Measurements from ENCODE around the gene RMND5B.
A peak's percentile ranks its signal among the peaks of the same experiment; 100 is the strongest.

RMND5B gene

GRCh38 chr5:178104492-178104891, 26.3 kb upstream of the RMND5B start:
- 92% methylated on average over 5 of the region's 5 CpGs for WGBS

GRCh38 chr5:178106086-178106485, 24.7 kb upstream of the RMND5B start:
- Histone ChIP-seq H3K27me3 (ENCODE audit: insufficient read depth, low read length) (no peaks in the 10 kb centered on the region), H3K9ac (ENCODE audit: low read depth, low read length) (no peak overlapping the region), H3K27ac (ENCODE audit: low read depth, low read length) (no peak overlapping the region), H3K4me1 (ENCODE audit: insufficient read depth, low read length) (peaks cover 5% of the 10 kb centered on the region; the same call in 1 of the 2 replicates), H3K4me3 (ENCODE audit: low read length) (no peak overlapping the region), H3K36me3 (ENCODE audit: insufficient read depth, low read length) (no peaks in the 10 kb centered on the region), H3K9me3 (ENCODE audit: insufficient read depth, low read depth, low read length) (no peaks in the 10 kb centered on the region)
- 66% methylated on average over 4 of the region's 4 CpGs for WGBS

More at GRCh38 chr5:178104492-178104891, 26.3 kb upstream of the RMND5B start:
- Histone ChIP-seq H3K4me3 (ENCODE audit: low read length) (no peak overlapping the region), H3K4me1 (ENCODE audit: insufficient read depth, low read length) (peaks cover 5% of the 10 kb centered on the region; the same call in 1 of the 2 replicates), H3K36me3 (ENCODE audit: insufficient read depth, low read length) (no peaks in the 10 kb centered on the region), H3K27ac (ENCODE audit: low read depth, low read length) (no peak overlapping the region), H3K27me3 (ENCODE audit: insufficient read depth, low read length) (no peaks in the 10 kb centered on the region), H3K9me3 (ENCODE audit: insufficient read depth, low read depth, low read length) (no peaks in the 10 kb centered on the region), H3K9ac (ENCODE audit: low read depth, low read length) (no peak overlapping the region)

- H3K9me3 ChIP-seq (ENCODE audit: insufficient read depth, low read depth, low read length), result no peaks in the 10 kb centered on the region
- peaks cover 5% of the 10 kb centered on the region; the same call in 1 of the 2 replicates for H3K4me1 ChIP-seq (ENCODE audit: insufficient read depth, low read length)
- no peaks in the 10 kb centered on the region for H3K27me3 ChIP-seq (ENCODE audit: insufficient read depth, low read length)
- no peak overlapping the region for H3K27ac ChIP-seq (ENCODE audit: low read depth, low read length)
- no peaks in the 10 kb centered on the region for H3K36me3 ChIP-seq (ENCODE audit: insufficient read depth, low read length)
- no peak overlapping the region for H3K4me3 ChIP-seq (ENCODE audit: low read length)
- WGBS, result 93% methylated on average over 13 of the region's 13 CpGs
- H3K9ac ChIP-seq (ENCODE audit: low read depth, low read length), result no peak overlapping the region
Observed at GRCh38 chr5:178106556-178107239, 24.1 kb upstream of the RMND5B start.

GRCh38 chr5:178107756-178108310, 23.0 kb upstream of the RMND5B start:
- WGBS, result 66% methylated on average over 5 of the region's 5 CpGs

GRCh38 chr5:178108446-178108845, 22.4 kb upstream of the RMND5B start:
- WGBS, result 85% methylated on average over 7 of the region's 7 CpGs
- peaks cover 5% of the 10 kb centered on the region; the same call in 1 of the 2 replicates for H3K27me3 ChIP-seq (ENCODE audit: insufficient read depth, low read length)
- H3K4me3 ChIP-seq (ENCODE audit: low read length), result no peak overlapping the region
- H3K4me1 ChIP-seq (ENCODE audit: insufficient read depth, low read length), result peaks cover 5% of the 10 kb centered on the region; the same call in 1 of the 2 replicates
- H3K9me3 ChIP-seq (ENCODE audit: insufficient read depth, low read depth, low read length), result peaks cover 5% of the 10 kb centered on the region; the same call in 1 of the 2 replicates
- H3K36me3 ChIP-seq (ENCODE audit: insufficient read depth, low read length), result no peaks in the 10 kb centered on the region
- no peak overlapping the region for H3K27ac ChIP-seq (ENCODE audit: low read depth, low read length)
- H3K9ac ChIP-seq (ENCODE audit: low read depth, low read length), result no peak overlapping the region

More at GRCh38 chr5:178107756-178108310, 23.0 kb upstream of the RMND5B start:
- Histone ChIP-seq H3K27me3 (ENCODE audit: insufficient read depth, low read length) (peaks cover 3% of the 10 kb centered on the region; the same call in 1 of the 2 replicates), H3K9me3 (ENCODE audit: insufficient read depth, low read depth, low read length) (peaks cover 5% of the 10 kb centered on the region; the same call in 1 of the 2 replicates), H3K4me1 (ENCODE audit: insufficient read depth, low read length) (peaks cover 5% of the 10 kb centered on the region; the same call in 1 of the 2 replicates), H3K36me3 (ENCODE audit: insufficient read depth, low read length) (no peaks in the 10 kb centered on the region), H3K4me3 (ENCODE audit: low read length) (no peak overlapping the region), H3K9ac (ENCODE audit: low read depth, low read length) (no peak overlapping the region), H3K27ac (ENCODE audit: low read depth, low read length) (no peak overlapping the region)

- Histone ChIP-seq H3K4me3 (ENCODE audit: low read length) (no peak overlapping the region), H3K4me1 (ENCODE audit: insufficient read depth, low read length) (peaks cover 5% of the 10 kb centered on the region; the same call in 1 of the 2 replicates), H3K27ac (ENCODE audit: low read depth, low read length) (no peak overlapping the region), H3K36me3 (ENCODE audit: insufficient read depth, low read length) (no peaks in the 10 kb centered on the region), H3K27me3 (ENCODE audit: insufficient read depth, low read length) (peaks cover 5% of the 10 kb centered on the region; the same call in 1 of the 2 replicates), H3K9ac (ENCODE audit: low read depth, low read length) (no peak overlapping the region), H3K9me3 (ENCODE audit: insufficient read depth, low read depth, low read length) (peaks cover 5% of the 10 kb centered on the region; the same call in 1 of the 2 replicates)
Observed at GRCh38 chr5:178108966-178109365, 21.8 kb upstream of the RMND5B start.

GRCh38 chr5:178110511-178110910, 20.3 kb upstream of the RMND5B start:
- Histone ChIP-seq H3K9ac (ENCODE audit: low read depth, low read length) (no peak overlapping the region), H3K4me3 (ENCODE audit: low read length) (no peak overlapping the region), H3K27me3 (ENCODE audit: insufficient read depth, low read length) (peaks cover 5% of the 10 kb centered on the region; the same call in 1 of the 2 replicates), H3K27ac (ENCODE audit: low read depth, low read length) (no peak overlapping the region), H3K4me1 (ENCODE audit: insufficient read depth, low read length) (peaks cover 11% of the 10 kb centered on the region), H3K9me3 (ENCODE audit: insufficient read depth, low read depth, low read length) (peaks cover 5% of the 10 kb centered on the region; the same call in 1 of the 2 replicates), H3K36me3 (ENCODE audit: insufficient read depth, low read length) (no peaks in the 10 kb centered on the region)
- 91% methylated on average over 9 of the region's 9 CpGs for whole genome bisulfite sequencing

GRCh38 chr5:178111925-178112324, 18.9 kb upstream of the RMND5B start:
- 86% methylated on average over 3 of the region's 3 CpGs for WGBS
- Histone ChIP-seq H3K27me3 (ENCODE audit: insufficient read depth, low read length) (peaks cover 5% of the 10 kb centered on the region; the same call in 1 of the 2 replicates), H3K9me3 (ENCODE audit: insufficient read depth, low read depth, low read length) (peaks cover 5% of the 10 kb centered on the region; the same call in 1 of the 2 replicates), H3K4me1 (ENCODE audit: insufficient read depth, low read length) (peaks cover 22% of the 10 kb centered on the region), H3K36me3 (ENCODE audit: insufficient read depth, low read length) (no peaks in the 10 kb centered on the region), H3K4me3 (ENCODE audit: low read length) (no peak overlapping the region), H3K9ac (ENCODE audit: low read depth, low read length) (no peak overlapping the region), H3K27ac (ENCODE audit: low read depth, low read length) (no peak overlapping the region)

- WGBS, result 90% methylated on average over 5 of the region's 5 CpGs
- peaks cover 26% of the 10 kb centered on the region for H3K4me1 ChIP-seq (ENCODE audit: insufficient read depth, low read length)
- H3K9ac ChIP-seq (ENCODE audit: low read depth, low read length), result peak overlapping the region; percentile 81; the same call in 1 of the 2 replicates
- no peaks in the 10 kb centered on the region for H3K36me3 ChIP-seq (ENCODE audit: insufficient read depth, low read length)
- H3K9me3 ChIP-seq (ENCODE audit: insufficient read depth, low read depth, low read length), result peaks cover 5% of the 10 kb centered on the region; the same call in 1 of the 2 replicates
- peak overlapping the region; percentile 90 for H3K4me3 ChIP-seq (ENCODE audit: low read length)
- H3K27ac ChIP-seq (ENCODE audit: low read depth, low read length), result peak overlapping the region; percentile 97
- peaks cover 5% of the 10 kb centered on the region; the same call in 1 of the 2 replicates for H3K27me3 ChIP-seq (ENCODE audit: insufficient read depth, low read length)
Observed at GRCh38 chr5:178112545-178112944, 18.3 kb upstream of the RMND5B start.

GRCh38 chr5:178113141-178113787, 17.6 kb upstream of the RMND5B start, which contains the start of gene N4BP3:
N4BP3 (plus strand) TSS chr5:178113532; CDS start chr5:178119584, 6,052 bp downstream.
- peak within 1 kb of the TSS; percentile 97 for H3K27ac ChIP-seq (ENCODE audit: low read depth, low read length)
- H3K4me3 ChIP-seq (ENCODE audit: low read length), result peak within 1 kb of the TSS; percentile 90
- H3K9ac ChIP-seq (ENCODE audit: low read depth, low read length), result peak within 1 kb of the TSS; percentile 81
- H3K9me3 ChIP-seq (ENCODE audit: insufficient read depth, low read depth, low read length), result peaks cover 5% of the 10 kb centered on the region; the same call in 1 of the 2 replicates
- no peaks in the 10 kb centered on the region for H3K36me3 ChIP-seq (ENCODE audit: insufficient read depth, low read length)
- peaks cover 24% of the 10 kb centered on the region for H3K4me1 ChIP-seq (ENCODE audit: insufficient read depth, low read length)
- H3K27me3 ChIP-seq (ENCODE audit: insufficient read depth, low read length), result peaks cover 5% of the 10 kb centered on the region; the same call in 1 of the 2 replicates
- WGBS, result under 1% methylated on average over 96 of the region's 96 CpGs

Data from HUES64 (cell line).